Suprapubic skin (tissue), 4 donors: ENCODE results near the gene MCF2L.

ENCODE experiments used
- CTCF ChIP-seq, 2 donors: fragments of 200-600 bp in 1 of 2; fragments of 450-650 bp in 1 of 2; sonication (generic) in 1 of 2; IDR thresholded peaks; one replicate each; pipeline ENCODE4 v1.5.1; 2016 to 2019; ENCODE audit warnings: antibody characterized with exemption in 2 of 2, mild to moderate bottlenecking in 1 of 2, moderate library complexity in 1 of 2
- EP300 ChIP-seq: sonication (generic); formaldehyde crosslinking; IDR thresholded peaks from one replicate; pipeline ENCODE4 v1.6.1; 2017; ENCODE audit warnings: antibody characterized with exemption
- POLR2A ChIP-seq, 2 donors: fragments of 450-650 bp; IDR thresholded peaks; one replicate each; pipeline ENCODE4 v1.6.1; 2017; ENCODE audit warnings: antibody characterized with exemption in 2 of 2, mild to moderate bottlenecking in 2 of 2, moderate library complexity in 2 of 2
- POLR2AphosphoS5 ChIP-seq, 3 donors: sonication (generic); formaldehyde crosslinking; IDR thresholded peaks; one replicate each; pipeline ENCODE4 v1.6.1; 2017; ENCODE audit warnings: antibody characterized with exemption in 3 of 3

DNA sequence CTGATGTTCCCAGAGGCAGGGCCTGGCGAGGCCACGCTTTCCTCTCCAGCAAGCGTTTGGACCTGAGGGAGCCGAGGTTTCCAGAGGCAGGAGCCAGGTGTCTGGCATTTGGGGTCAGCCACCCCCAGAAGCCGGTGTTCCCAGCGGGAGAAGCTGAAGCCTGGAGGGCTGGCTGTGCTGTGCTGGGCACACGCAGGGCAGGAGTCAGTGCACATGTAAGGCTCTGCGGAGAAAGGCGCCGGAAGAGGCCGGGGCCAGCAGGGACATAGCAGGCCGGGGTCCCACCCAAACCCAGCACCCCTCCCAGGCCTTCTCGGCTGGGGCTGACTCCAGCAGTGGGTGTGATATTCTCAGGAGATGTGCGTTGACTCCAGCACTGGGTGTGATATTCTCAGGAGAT is 31.6 kb downstream of the MCF2L start:
- TF ChIP-seq CTCF (IDR thresholded peaks at IDR 0.05) (no peak), POLR2A (IDR thresholded peaks at IDR 0.05) (no peak), POLR2AphosphoS5 (IDR thresholded peaks at IDR 0.05) (no peak), EP300 (no peak)
